Stimulated activated CD4-positive, alpha-beta T cell treated with anti-CD3 and anti-CD28 coated beads, Interleukin-4, amount 100 ng/mL, for 4 hours (primary cell): ENCODE measurements around the gene HOXC12.

Experiments
- DNase-seq, 2 experiments: peaks; one replicate each; pipeline ENCODE4 v3.0.0-alpha.2; 2020

HOXC12 gene

DNA sequence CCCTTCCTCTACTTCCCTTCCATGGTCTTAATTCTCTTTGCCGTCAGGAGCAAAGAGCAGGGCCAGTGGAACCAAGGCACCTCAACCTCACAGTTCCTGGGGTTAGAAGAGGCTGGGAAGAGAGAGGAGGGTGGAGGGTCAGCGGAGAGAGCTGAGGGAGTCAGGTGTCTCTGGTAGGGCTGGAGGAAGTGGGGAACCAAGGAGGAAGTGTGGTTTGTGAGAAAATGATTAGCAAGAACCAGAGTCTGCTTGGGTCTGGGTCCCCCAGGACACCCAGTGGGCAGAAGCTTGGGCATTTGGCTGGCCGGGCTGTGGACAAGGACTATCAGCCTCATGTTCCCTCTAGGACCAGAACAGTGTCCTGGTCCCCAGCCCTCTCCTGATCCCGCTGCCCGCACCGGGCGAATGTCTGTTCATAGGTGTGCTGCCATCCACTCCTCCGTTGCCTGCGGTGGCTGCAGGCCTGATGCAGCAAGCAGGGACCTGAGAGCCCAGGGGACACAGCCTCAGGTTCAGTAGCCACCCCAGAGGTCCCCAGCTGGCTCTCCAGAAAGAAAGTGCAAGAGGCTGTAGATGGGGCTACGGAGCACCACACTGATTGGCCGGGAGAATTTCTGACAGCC is 2.3 kb downstream of the HOXC12 start:
- no peak for DNase-seq

GRCh38 chr12:53958128-53958527 is 3.4 kb downstream of the HOXC12 start:
- DNase-seq: no peak

DNA sequence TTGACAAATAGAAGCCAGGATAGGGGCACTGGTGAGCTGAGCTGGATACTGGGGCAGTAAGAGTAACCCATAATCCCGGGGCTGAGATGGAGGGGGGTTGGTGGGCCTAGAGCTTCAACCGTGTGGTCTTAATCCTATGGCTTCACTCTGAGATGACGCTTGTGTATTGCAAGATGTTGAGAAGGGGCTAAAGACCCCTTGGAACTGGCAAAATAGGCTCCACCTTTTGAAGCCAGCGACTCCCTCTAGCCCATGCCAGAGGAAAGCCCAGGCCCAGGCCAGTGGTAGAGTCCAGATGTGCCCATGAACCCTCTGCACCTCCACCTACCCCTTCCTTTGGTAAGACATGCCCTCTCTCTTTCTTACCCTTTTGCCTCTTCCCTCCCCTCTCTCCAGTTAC is 4.6 kb downstream of the HOXC12 start:
- DNase-seq: no peak

- DNase-seq: no peak
Measured at GRCh38 chr12:53960187-53961024, 5.7 kb downstream of the HOXC12 start.

DNA sequence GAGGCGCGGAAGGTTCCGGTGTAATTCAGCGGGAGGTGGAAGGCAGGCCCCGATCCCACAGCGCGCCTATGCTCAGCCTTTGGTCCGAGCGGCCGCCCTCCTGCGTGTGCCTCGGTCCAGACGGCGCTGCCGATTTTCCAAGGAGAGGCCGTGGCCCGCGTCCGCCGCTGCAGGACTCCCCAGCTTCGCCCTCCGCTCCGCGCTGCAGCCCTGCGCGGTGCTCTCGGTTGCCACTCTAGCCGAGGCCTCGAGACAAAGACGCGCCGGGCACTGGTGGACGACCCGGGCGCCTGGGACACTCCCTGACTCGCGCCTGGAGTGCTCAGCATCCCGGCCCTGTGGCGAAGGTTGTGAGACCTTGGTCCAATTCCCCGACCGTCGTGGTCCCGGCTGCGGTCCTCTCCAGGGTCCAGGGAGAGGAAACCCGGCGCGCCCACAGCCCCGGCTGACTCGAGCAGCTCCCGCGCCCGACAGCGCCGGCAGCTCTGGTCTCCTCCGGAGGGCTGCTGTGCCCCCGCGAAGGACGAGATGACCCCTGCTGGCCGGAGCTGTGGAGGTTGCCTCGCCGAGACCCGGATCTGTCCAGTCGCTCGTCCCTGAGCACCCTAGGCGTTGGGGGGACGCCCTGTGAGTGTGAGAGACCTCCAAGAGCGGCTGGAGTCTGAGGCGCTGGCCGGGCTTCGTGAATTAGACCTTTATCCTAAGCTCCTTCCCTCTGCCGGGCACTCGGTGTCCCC is 6.5 kb downstream of the HOXC12 start:
- no peak for DNase-seq

DNA sequence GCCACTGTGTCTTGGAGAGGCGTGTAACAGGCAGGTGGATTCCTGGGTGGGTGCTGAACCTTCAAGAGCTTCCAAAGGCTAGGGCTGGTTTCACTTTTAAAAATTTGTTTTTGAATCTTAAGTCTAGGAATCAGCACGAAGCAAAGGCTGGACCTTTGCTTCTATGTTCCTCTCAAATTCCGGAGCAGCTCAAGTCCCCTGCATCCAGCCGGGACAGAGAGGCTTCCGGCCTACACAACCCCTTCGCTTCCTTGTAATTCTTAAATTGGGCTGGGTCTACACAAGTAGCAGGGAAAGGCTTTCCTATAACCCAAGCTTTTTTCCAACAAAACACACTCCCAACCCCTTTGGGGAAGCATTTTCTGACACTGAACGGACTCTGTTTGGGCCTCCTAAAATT is 8.3 kb downstream of the HOXC12 start:
- no peak for DNase-seq

- DNase-seq: no peak
Measured at GRCh38 chr12:53963434-53964314, 9.0 kb downstream of the HOXC12 start.

- DNase-seq: no peak
Measured at GRCh38 chr12:53964315-53964713, 9.6 kb downstream of the HOXC12 start.

DNA sequence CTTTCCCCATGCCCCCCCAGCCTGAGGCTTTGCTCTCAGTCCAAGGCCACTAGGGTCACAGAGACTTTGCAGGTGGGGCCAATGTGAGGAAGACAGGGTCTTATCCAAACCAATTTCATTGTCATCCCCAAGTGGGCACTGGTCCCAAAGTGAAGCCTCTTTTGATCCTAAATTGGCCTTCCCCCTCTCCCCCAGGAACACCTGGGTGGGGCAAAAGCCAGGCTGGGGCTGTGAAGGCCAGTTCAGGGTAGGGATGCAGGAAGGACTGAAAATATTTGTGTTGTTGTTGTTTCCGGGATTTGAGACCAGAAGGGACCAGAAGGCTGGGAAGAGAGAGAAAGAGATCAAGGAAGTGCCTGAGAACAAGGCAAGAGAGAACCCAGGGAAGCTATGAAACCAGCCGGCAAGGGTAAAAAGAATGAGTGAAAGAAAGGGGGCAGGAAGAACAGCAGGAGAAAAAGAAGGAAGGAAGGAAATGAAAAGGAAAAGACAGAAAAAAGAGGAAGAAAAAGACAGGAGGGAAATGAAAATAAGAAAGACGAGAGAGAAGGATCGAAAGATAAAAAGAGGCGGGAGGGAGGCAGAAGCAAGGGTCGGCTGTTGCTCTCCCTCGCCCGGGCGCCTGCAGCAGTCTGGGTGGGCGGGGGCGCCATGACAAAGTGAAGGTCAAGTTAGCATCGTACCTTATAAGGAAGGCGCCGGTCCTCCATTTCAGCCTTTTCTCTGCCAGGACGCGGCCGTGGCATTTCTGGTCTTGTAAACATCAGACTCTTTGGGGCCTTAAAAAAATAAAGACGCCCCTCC is 10.8 kb downstream of the HOXC12 start:
- no peak for DNase-seq

GRCh38 chr12:53966085-53966384 is 11.3 kb downstream of the HOXC12 start:
- no peak for DNase-seq

DNA sequence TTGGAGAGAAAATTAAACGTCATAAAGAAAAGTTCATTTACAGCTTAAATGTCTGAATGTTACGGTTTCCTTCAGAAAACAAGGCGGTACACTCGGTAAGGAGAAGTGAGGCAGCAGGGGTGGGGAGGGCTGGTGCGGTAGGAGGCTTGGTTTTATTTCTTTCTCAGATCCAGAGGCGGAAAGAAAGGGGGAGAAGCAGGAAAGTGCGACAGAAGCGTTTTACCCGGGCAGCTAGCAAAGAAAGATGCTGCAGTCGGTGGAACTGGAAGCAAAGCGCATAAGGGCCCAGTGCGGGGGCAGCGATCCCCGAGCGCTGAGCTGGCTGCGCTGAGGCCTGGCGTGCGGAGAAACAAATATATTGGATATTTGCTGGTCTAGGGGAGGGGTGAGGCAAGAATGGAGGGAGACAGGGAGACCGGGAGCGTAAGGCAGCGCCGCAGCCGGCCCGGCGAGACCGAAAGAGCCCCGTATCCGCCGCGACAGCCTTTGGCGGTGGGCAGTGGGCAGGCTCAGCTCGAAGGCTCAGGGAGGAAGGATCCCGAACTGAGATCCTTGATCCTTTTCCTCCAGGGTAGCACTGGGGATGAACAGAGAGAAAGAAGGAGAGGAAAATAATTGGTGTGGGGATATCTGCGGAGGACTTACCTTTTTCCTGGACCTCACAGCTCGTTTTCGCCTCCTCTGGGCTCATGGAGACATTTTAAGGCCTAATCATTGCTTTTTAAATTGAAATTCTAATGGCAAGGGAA is 11.9 kb downstream of the HOXC12 start:
- no peak for DNase-seq

DNA sequence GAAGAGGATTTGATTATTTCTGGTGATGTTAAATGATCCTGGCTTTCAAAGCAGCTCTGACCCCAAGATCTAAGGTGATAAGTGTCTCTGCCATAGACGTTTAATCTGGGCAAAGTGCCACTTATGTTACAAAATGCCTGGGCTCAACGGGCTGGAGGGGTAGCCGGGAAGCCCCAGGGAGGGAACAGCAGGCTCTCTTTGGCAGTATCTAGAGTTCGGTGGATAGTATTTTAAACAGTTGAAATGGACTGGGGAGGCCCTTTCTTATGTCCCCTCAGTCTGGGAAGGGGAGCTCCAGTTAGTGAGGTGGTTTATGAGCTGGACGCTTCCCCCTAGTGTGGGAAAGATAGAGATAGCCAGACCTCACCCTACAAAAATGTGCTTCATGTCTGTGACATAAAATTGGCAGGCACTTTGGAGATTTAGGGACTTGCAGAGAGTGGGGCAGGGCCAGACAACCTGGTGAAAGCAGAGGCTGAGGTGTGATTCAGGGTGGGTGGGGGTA is 12.8 kb downstream of the HOXC12 start:
- no peak for DNase-seq

GRCh38 chr12:53968214-53969127 is 13.8 kb downstream of the HOXC12 start:
- DNase-seq: no peak

DNA sequence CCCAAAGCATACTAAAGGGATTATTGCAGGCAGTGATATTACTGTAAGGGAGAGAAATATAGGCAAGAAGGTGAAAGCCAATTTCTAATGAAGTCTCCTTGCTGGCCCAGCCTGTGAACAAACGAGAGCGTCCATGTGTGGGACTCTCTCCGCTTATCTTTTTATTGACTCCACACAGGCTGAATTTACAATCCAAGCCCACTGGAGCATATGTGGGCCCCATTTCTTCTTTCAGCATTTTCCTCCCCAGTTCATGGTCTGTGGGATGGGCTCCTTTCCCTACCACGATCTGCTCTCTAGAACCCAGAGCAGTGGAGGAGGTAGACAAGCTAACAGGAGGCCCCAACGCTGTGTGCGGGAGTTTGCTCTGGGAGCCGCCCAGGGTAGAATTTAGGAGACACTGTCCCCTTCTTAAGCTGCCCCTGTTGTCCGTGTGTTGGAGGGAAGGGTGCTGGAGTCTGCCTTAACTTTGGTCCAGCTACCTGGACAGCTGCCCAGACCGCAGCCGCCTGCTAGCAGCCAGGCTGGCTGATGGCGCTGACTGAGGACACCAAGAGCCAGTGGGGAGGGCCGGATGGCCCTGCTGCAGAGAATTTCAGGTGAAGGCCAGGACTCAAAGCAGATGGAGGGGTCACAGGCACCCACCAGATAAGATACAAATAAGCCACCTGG is 15.0 kb downstream of the HOXC12 start:
- DNase-seq: no peak

DNA sequence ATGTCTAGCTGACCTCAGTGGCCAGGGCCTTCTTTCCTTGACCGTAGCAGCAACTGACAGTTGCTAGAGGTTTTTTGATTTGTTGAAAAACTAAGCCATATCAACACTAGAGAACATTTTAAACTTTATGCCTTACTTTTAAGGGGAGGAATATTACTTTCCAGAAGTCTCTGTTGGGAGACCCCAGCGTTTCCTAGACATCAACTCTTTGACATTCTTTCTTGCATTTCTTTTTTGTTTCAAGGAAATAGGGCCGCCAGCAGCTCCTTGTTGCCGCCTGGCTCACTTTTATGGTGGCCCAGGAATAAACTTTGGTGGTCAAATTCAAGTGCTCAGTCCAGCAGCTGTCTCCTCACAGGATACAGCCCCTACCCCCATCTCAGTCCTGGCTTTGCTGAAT is 15.7 kb downstream of the HOXC12 start:
- no peak for DNase-seq

- DNase-seq: no peak
Measured at GRCh38 chr12:53971129-53971528, 16.4 kb downstream of the HOXC12 start.

- no peak for DNase-seq
Measured at GRCh38 chr12:53971686-53972085, 17.0 kb downstream of the HOXC12 start.

GRCh38 chr12:53972152-53972702 is 17.5 kb downstream of the HOXC12 start:
- DNase-seq: no peak

GRCh38 chr12:53972722-53973235 is 18.1 kb downstream of the HOXC12 start, which contains the start of gene HOXC11:
HOXC11 (plus strand) TSS chr12:53973126; CDS start chr12:53973242, 116 bp downstream.
- no peak for DNase-seq
